Measurements from ENCODE around the gene CELSR2. TPM values are rescaled to one million over a fixed set of nuclear protein-coding genes. Genes with fewer than 3 reads are reported as not detected.

The CELSR2 gene
- total and polyA plus RNA-seq, 2 of the 8 experiments (the other 6 are each of a cell fraction or from before 2014, with no cell fraction given) = 12.0 to 27.7 TPM

GRCh38 chr1:109250454-109251276 is 1.3 kb downstream of the CELSR2 start:
- H3K23me2 ChIP-seq (ENCODE audit: low read depth, low read length) = peaks cover 3% of the 10 kb centered on the region; the same call in 1 of the 2 replicates
- H3K4ac ChIP-seq (replicated peaks; ENCODE audit: insufficient read length, low read depth, low read length) = no peak overlapping the region
- H4K8ac ChIP-seq (ENCODE audit: extremely low read depth, insufficient read depth, low read length) = no peak overlapping the region; the same call in 1 of the 2 replicates
- no peak for DNase-seq (ENCODE audit: low read depth in 1 of 2, low spot score in 2 of 2)
- no peak overlapping the region for H2BK20ac ChIP-seq (ENCODE audit: low read length)
- H3K23ac ChIP-seq (ENCODE audit: insufficient read length) = no peak overlapping the region
- peak overlapping the region; percentile 54 to 84; a peak in 3 of 4 replicates for H3K4me2 ChIP-seq (ENCODE audit: insufficient read depth in 1 of 2, low read depth in 2 of 2, low read length in 2 of 2)
- H3K9me3 ChIP-seq (ENCODE audit: insufficient read depth in 2 of 2, low read depth in 1 of 2, low read length in 1 of 2) = no peaks in the 10 kb centered on the region; a peak in 2 of 4 replicates
- H3K36me3 ChIP-seq (ENCODE audit: control insufficient read depth in 2 of 4, insufficient read depth in 4 of 4, low read length in 3 of 4) = peaks cover 0 to 8% (median 0%) of the 10 kb centered on the region in 4 experiments; a peak in 3 of 8 replicates
- H3K79me1 ChIP-seq (ENCODE audit: low read depth, low read length) = peaks cover 9% of the 10 kb centered on the region; the same call in 1 of the 2 replicates
- CTCF ChIA-PET (ENCODE audit: partially characterized antibody) = interaction anchor here (0.6 to 28.7 kb wide), 11 partner anchors 9 to 229 kb away, joined by 3 to 651 read pairs (median 4); partner anchors contain the start of genes SARS1 and SORT1
- no peak overlapping the region for H3K14ac ChIP-seq (ENCODE audit: insufficient read length)
- H4K91ac ChIP-seq (replicated peaks; ENCODE audit: insufficient read length, low read length) = no peak overlapping the region
- H2BK15ac ChIP-seq (ENCODE audit: low read length) = no peak overlapping the region
- H3K27me3 ChIP-seq (replicated peaks in 1 of 4; ENCODE audit: control insufficient read depth in 3 of 4, extremely low read depth in 1 of 4, insufficient read depth in 3 of 4, low read length in 3 of 4) = peaks cover 0 to 22% (median 16%) of the 10 kb centered on the region in 4 experiments; a peak in 5 of 7 replicates
- H3K27ac ChIP-seq (ENCODE audit: low read depth, low read length) = no peak overlapping the region
- H3K4me3 ChIP-seq (ENCODE audit: extremely low read depth in 1 of 4, insufficient read depth in 2 of 4, low read depth in 3 of 4, low read length in 4 of 4) = peak overlapping the region; percentile 28 to 62 (median 34); a peak in 5 of 8 replicates
- no peak overlapping the region for H2AFZ ChIP-seq (ENCODE audit: low read length)
- FAIRE-seq = no peak
- peaks cover 3 to 7% of the 10 kb centered on the region in 2 experiments for H4K20me1 ChIP-seq (replicated peaks in 1 of 2; ENCODE audit: control insufficient read depth in 1 of 2, insufficient read depth in 2 of 2, low read length in 2 of 2)
- H2AK5ac ChIP-seq (ENCODE audit: low read depth, low read length) = 0 out of 2 replicates have a peak overlapping the region, but pooled peaks have one; percentile 2
- H2BK120ac ChIP-seq (replicated peaks; ENCODE audit: low read depth, low read length) = no peak overlapping the region
- H3K18ac ChIP-seq (ENCODE audit: extremely low read depth, low read length) = no peak overlapping the region; the same call in 1 of the 2 replicates
- H3K4me1 ChIP-seq (replicated peaks in 1 of 4; ENCODE audit: control insufficient read depth in 3 of 4, insufficient read depth in 4 of 4, low read length in 3 of 4) = peaks cover 5 to 39% (median 36%) of the 10 kb centered on the region in 4 experiments
- no peak overlapping the region for H3K9ac ChIP-seq (replicated peaks in 1 of 4; ENCODE audit: extremely low read depth in 1 of 4, low read depth in 3 of 4, low read length in 3 of 4)
- H2BK5ac ChIP-seq (ENCODE audit: low read depth, low read length) = peak overlapping the region; percentile 35; the same call in 1 of the 2 replicates
- peak overlapping the region; percentile 43; the same call in 1 of the 2 replicates for H2BK12ac ChIP-seq (ENCODE audit: low read depth, low read length)
- H4K5ac ChIP-seq (ENCODE audit: insufficient read length, low read depth, low read length) = no peak overlapping the region
- POLR2A ChIA-PET (ENCODE audit: partially characterized antibody) = interaction anchor here (0.9 to 12.2 kb wide), 7 partner anchors 9 to 150 kb away, joined by 3 to 252 read pairs (median 6); no protein-coding TSS in a partner anchor
- WGBS, 2 experiments (ENCODE audit: extremely low coverage in 1 of 2, insufficient coverage in 1 of 2, insufficient read length in 1 of 2, insufficient replicate concordance in 2 of 2, low coverage in 1 of 2, low lambda C conversion rate in 2 of 2, missing lambda C conversion rate in 1 of 2) = 90% methylated on average over 31 of the region's 33 CpGs; no CpG with 5 or more reads in 1 of the 2 experiments
- H3K56ac ChIP-seq (replicated peaks; ENCODE audit: insufficient read length, low read depth, low read length) = no peak overlapping the region
- H3K79me2 ChIP-seq (ENCODE audit: control insufficient read depth in 1 of 2, insufficient read depth in 2 of 2, low read length in 2 of 2) = peaks cover 0 to 27% of the 10 kb centered on the region in 2 experiments; a peak in 1 of 4 replicates
- TF ChIP-seq CHD1 (IDR thresholded peaks at IDR 0.05; ENCODE audit: low read depth, low read length) (no peak), RBBP5 (IDR thresholded peaks at IDR 0.05; ENCODE audit: borderline replicate concordance, low read depth, low read length) (no peak), CREB1 (IDR thresholded peaks at IDR 0.05) (no peak), MAFK (IDR thresholded peaks at IDR 0.05; ENCODE audit: low read depth, low read length) (no peak), BCL11A (IDR thresholded peaks at IDR 0.05; ENCODE audit: low read depth in 2 of 2, low read length in 2 of 2) (no peak), ATF2 (IDR thresholded peaks at IDR 0.05; ENCODE audit: low read length) (no peak), GABPA (IDR thresholded peaks at IDR 0.05; ENCODE audit: borderline replicate concordance, insufficient read depth, low read length) (no peak), RXRA (IDR thresholded peaks at IDR 0.05; ENCODE audit: insufficient read depth, low read depth, low read length) (no peak), CHD2 (IDR thresholded peaks at IDR 0.05; ENCODE audit: low read length) (no peak)

Measured in H1 (cell line).